DOHH2 (cell line): ENCODE measurements around the gene ANO6.
A peak's percentile ranks its signal among the peaks of the same experiment; 100 is the strongest.
"Not testable (repeated sequence)": the region's sequence is repeated elsewhere in the genome, so short reads cannot be mapped to it uniquely, and the experiment has no call there.

Experiments used
- H3F3A ChIP-seq: fragments of 200-600 bp; sonication (generic), shearing (Covaris generic); 2 replicates; pipeline ENCODE4 v1.6.0; 2016; ENCODE audit warnings: antibody characterized with exemption, mild to moderate bottlenecking; ENCODE audit not compliant: control insufficient read depth, insufficient read depth
- H3K27ac ChIP-seq: fragments of 200-600 bp; sonication (generic); 2 replicates; pipeline ENCODE4 v1.5.1; 2014; ENCODE audit warnings: low read depth, mild to moderate bottlenecking, low read length, moderate library complexity
- H3K27me3 ChIP-seq: fragments of 200-600 bp; sonication (generic); 2 replicates; pipeline ENCODE4 v1.6.1; 2014; ENCODE audit warnings: mild to moderate bottlenecking, low read length, mixed read lengths; ENCODE audit not compliant: control insufficient read depth
- H3K36me3 ChIP-seq: fragments of 200-600 bp; sonication (generic); 2 replicates; pipeline ENCODE4 v1.6.1; 2014; ENCODE audit warnings: mild to moderate bottlenecking, low read length, moderate library complexity, mixed read lengths; ENCODE audit not compliant: control insufficient read depth
- H3K4me1 ChIP-seq: fragments of 200-600 bp; sonication (generic); 2 replicates; pipeline ENCODE4 v1.6.1; 2014; ENCODE audit warnings: mild to moderate bottlenecking, low read length, mixed read lengths; ENCODE audit not compliant: control insufficient read depth
- H3K4me2 ChIP-seq: fragments of 200-600 bp; sonication (generic); 2 replicates; pipeline ENCODE4 v1.6.0; 2014; ENCODE audit warnings: mild to moderate bottlenecking, low read length, moderate library complexity
- H3K4me3 ChIP-seq: fragments of 200-600 bp; sonication (generic); 2 replicates; pipeline ENCODE4 v1.5.1; 2014; ENCODE audit warnings: mild to moderate bottlenecking, low read length, mixed read lengths
- H3K79me2 ChIP-seq: fragments of 200-600 bp; sonication (generic); 2 replicates; pipeline ENCODE4 v1.6.1; 2014; ENCODE audit warnings: mild to moderate bottlenecking, low read length, mixed read lengths; ENCODE audit not compliant: control insufficient read depth
- H3K9me2 ChIP-seq: fragments of 200-600 bp; sonication (generic); replicated peaks from 2 replicates; pipeline ENCODE4 v1.6.1; 2014; ENCODE audit warnings: mild to moderate bottlenecking, low read length, mixed read lengths; ENCODE audit not compliant: control insufficient read depth
- H3K9me3 ChIP-seq: fragments of 200-600 bp; sonication (generic); 2 replicates; pipeline ENCODE4 v1.6.1; 2014; ENCODE audit warnings: antibody characterized with exemption, low read length, mixed read lengths; ENCODE audit not compliant: control insufficient read depth, insufficient read depth
- H4K20me1 ChIP-seq: fragments of 200-600 bp; sonication (generic); 2 replicates; pipeline ENCODE4 v1.6.0; 2014; ENCODE audit warnings: low read depth, mild to moderate bottlenecking, antibody characterized with exemption, low read length, moderate library complexity; ENCODE audit not compliant: control insufficient read depth, insufficient read depth
- CTCF ChIP-seq: fragments of 200-600 bp; sonication (generic); IDR thresholded peaks from one replicate; pipeline ENCODE4 v1.5.1; 2014; ENCODE audit warnings: antibody characterized with exemption, mild to moderate bottlenecking, low read depth, low read length; ENCODE audit not compliant: poor library complexity, severe bottlenecking
- EZH2phosphoT487 ChIP-seq: fragments of 200-600 bp; sonication (generic); IDR thresholded peaks from 2 replicates; pipeline ENCODE4 v1.6.1; 2017; ENCODE audit warnings: borderline replicate concordance, mild to moderate bottlenecking, antibody characterized with exemption, low read length, moderate library complexity, mixed read lengths

Gene ANO6

GRCh38 chr12:45260854-45261253 lies 45.0 kb downstream of the ANO6 start:
- peaks cover 18% of the 10 kb centered on the region for H3K4me1 ChIP-seq
- TF ChIP-seq EZH2phosphoT487 (no peak), CTCF (no peak)
- H3K9me2 ChIP-seq: no peaks in the 10 kb centered on the region
- H3K79me2 ChIP-seq: peaks cover 13% of the 10 kb centered on the region
- H3F3A ChIP-seq: no peaks in the 10 kb centered on the region
- H3K4me3 ChIP-seq: no peak overlapping the region
- no peaks in the 10 kb centered on the region for H3K9me3 ChIP-seq
- H3K4me2 ChIP-seq: no peak overlapping the region
- no peaks in the 10 kb centered on the region for H3K36me3 ChIP-seq
- peaks cover 6% of the 10 kb centered on the region; the same call in 1 of the 2 replicates for H4K20me1 ChIP-seq
- no peak overlapping the region for H3K27ac ChIP-seq
- H3K27me3 ChIP-seq: no peaks in the 10 kb centered on the region

- not testable (repeated sequence) for H3K79me2 ChIP-seq, H3K4me3 ChIP-seq
These were observed 46.3 kb downstream of the ANO6 start for GRCh38 chr12:45262185-45262584.

GRCh38 chr12:45263587-45263986 lies 47.7 kb downstream of the ANO6 start:
- Histone ChIP-seq H3K4me1 (no peaks in the 10 kb centered on the region), H4K20me1 (no peaks in the 10 kb centered on the region), H3K9me3 (no peaks in the 10 kb centered on the region), H3K79me2 (peaks cover 2% of the 10 kb centered on the region), H3K4me3 (no peak overlapping the region), H3K4me2 (no peak overlapping the region), H3K9me2 (no peaks in the 10 kb centered on the region), H3K27ac (no peak overlapping the region), H3K36me3 (no peaks in the 10 kb centered on the region), H3K27me3 (no peaks in the 10 kb centered on the region), H3F3A (no peaks in the 10 kb centered on the region)
- TF ChIP-seq EZH2phosphoT487: no peak
- no peak for TF ChIP-seq CTCF

More at GRCh38 chr12:45262185-45262584, 46.3 kb downstream of the ANO6 start:
- H3K27me3 ChIP-seq, H4K20me1 ChIP-seq, H3F3A ChIP-seq, H3K4me2 ChIP-seq, H3K9me3 ChIP-seq, H3K36me3 ChIP-seq, H3K4me1 ChIP-seq, H3K9me2 ChIP-seq, H3K27ac ChIP-seq: not testable (repeated sequence)

- peak; percentile 55 for TF ChIP-seq CTCF
- no peak for TF ChIP-seq EZH2phosphoT487
- H3K4me3 ChIP-seq: no peak overlapping the region
- peaks cover 7% of the 10 kb centered on the region; the same call in 1 of the 2 replicates for H4K20me1 ChIP-seq
- H3K9me3 ChIP-seq: no peaks in the 10 kb centered on the region
- no peak overlapping the region for H3K27ac ChIP-seq
- H3K4me1 ChIP-seq: no peaks in the 10 kb centered on the region
- H3K27me3 ChIP-seq: no peaks in the 10 kb centered on the region
- no peaks in the 10 kb centered on the region for H3K9me2 ChIP-seq
- no peaks in the 10 kb centered on the region for H3K36me3 ChIP-seq
- H3F3A ChIP-seq: no peaks in the 10 kb centered on the region
- H3K79me2 ChIP-seq: peaks cover 8% of the 10 kb centered on the region
- H3K4me2 ChIP-seq: no peak overlapping the region
These were observed 52.9 kb downstream of the ANO6 start for GRCh38 chr12:45268672-45269411.
